Measurements from ENCODE around the gene SIRPA. TPM values are rescaled to one million over a fixed set of nuclear protein-coding genes. Genes with fewer than 3 reads are reported as not detected.

The SIRPA gene
- total RNA-seq, 1 experiment from 2014 or later, result 6.0 TPM

GRCh38 chr20:1896484-1897258 lies 1.5 kb downstream of the SIRPA start:
- Histone ChIP-seq H3T11ph (ENCODE audit: low read length) (no peak overlapping the region), H2BK120ac (ENCODE audit: low read depth, low read length, poor library complexity, severe bottlenecking) (no peak overlapping the region), H2BK15ac (ENCODE audit: low read depth, low read length) (no peak overlapping the region), H3K4me2 (ENCODE audit: insufficient read depth, insufficient read length, low read length) (peak overlapping the region; percentile 70), H3K79me2 (ENCODE audit: insufficient read depth, low read length) (no peaks in the 10 kb centered on the region), H3K23ac (ENCODE audit: insufficient read length, low read depth, low read length) (no peak overlapping the region), H2BK12ac (ENCODE audit: insufficient read length, low read depth, low read length) (no peak overlapping the region), H3K9ac (ENCODE audit: extremely low read depth, insufficient read length, low read length) (no peak overlapping the region), H2BK5ac (ENCODE audit: insufficient read length, low read length) (no peak overlapping the region), H4K91ac (ENCODE audit: insufficient read length, low read depth, low read length) (no peak overlapping the region), H3K14ac (ENCODE audit: insufficient read depth, low read length) (no peak overlapping the region), H3K4ac (ENCODE audit: low read depth, low read length) (no peak overlapping the region), H3K18ac (ENCODE audit: insufficient read length, low read depth, low read length) (no peak overlapping the region), H3K23me2 (ENCODE audit: insufficient read length, low read depth, low read length, poor library complexity, severe bottlenecking) (peaks cover 9% of the 10 kb centered on the region), H3K27ac (ENCODE audit: insufficient read length, low read depth, low read length) (no peak overlapping the region), H3K4me1 (ENCODE audit: insufficient read depth, low read length) (no peaks in the 10 kb centered on the region; the same call in 1 of the 2 replicates), H2AFZ (ENCODE audit: low read length) (no peak overlapping the region), H4K20me1 (ENCODE audit: control insufficient read depth, insufficient read depth, insufficient read length) (no peaks in the 10 kb centered on the region), H3K9me3 (ENCODE audit: control insufficient read depth, low read depth, low read length) (no peaks in the 10 kb centered on the region), H4K8ac (replicated peaks; ENCODE audit: insufficient read length, low read depth, low read length) (no peak overlapping the region), H3K27me3 (ENCODE audit: insufficient read depth, low read length) (peaks cover 17% of the 10 kb centered on the region), H3K56ac (ENCODE audit: insufficient read length, low read depth, low read length) (no peak overlapping the region), H3K79me1 (ENCODE audit: insufficient read depth, low read depth, low read length, poor library complexity, severe bottlenecking) (no peaks in the 10 kb centered on the region), H2BK20ac (ENCODE audit: low read depth, low read length, poor library complexity, severe bottlenecking) (no peak overlapping the region), H4K5ac (ENCODE audit: insufficient read length, low read depth, low read length) (no peak overlapping the region), H2AK5ac (ENCODE audit: insufficient read length, low read length) (no peak overlapping the region)
- TF ChIP-seq, protein P1, sequence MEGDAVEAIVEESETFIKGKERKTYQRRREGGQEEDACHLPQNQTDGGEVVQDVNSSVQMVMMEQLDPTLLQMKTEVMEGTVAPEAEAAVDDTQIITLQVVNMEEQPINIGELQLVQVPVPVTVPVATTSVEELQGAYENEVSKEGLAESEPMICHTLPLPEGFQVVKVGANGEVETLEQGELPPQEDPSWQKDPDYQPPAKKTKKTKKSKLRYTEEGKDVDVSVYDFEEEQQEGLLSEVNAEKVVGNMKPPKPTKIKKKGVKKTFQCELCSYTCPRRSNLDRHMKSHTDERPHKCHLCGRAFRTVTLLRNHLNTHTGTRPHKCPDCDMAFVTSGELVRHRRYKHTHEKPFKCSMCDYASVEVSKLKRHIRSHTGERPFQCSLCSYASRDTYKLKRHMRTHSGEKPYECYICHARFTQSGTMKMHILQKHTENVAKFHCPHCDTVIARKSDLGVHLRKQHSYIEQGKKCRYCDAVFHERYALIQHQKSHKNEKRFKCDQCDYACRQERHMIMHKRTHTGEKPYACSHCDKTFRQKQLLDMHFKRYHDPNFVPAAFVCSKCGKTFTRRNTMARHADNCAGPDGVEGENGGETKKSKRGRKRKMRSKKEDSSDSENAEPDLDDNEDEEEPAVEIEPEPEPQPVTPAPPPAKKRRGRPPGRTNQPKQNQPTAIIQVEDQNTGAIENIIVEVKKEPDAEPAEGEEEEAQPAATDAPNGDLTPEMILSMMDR (conservative IDR thresholded peaks at IDR 0.05), result no peak
- H3K27ac Mint-ChIP-seq, result no peak overlapping the region; a peak in 1 of 7 replicates
- peaks cover 67% of the 10 kb centered on the region for H3K27me3 Mint-ChIP-seq (ENCODE audit: low read depth)
- H3K9me3 Mint-ChIP-seq, result no peaks in the 10 kb centered on the region
- no CpG with 5 or more reads among the region's 12 CpGs for WGBS (ENCODE audit: extremely low coverage, insufficient read length, low lambda C conversion rate)
- peak overlapping the region; percentile 77 to 92 for H3K4me3 Mint-ChIP-seq
- no peak for DNase-seq
- H3K36me3 Mint-ChIP-seq (ENCODE audit: insufficient read depth in 1 of 3, low read depth in 3 of 3), result peaks cover 0 to 3% (median 0%) of the 10 kb centered on the region in 3 experiments; a peak in 1 of 7 replicates
- H3K4me1 Mint-ChIP-seq, result peaks cover 41 to 63% of the 10 kb centered on the region in 2 experiments

Measured in H9 (cell line).